HG02981 (cell line): Measurements from ENCODE around the gene JUNB.
"Not testable (repeated sequence)": the region's sequence is repeated elsewhere in the genome, so short reads cannot be mapped to it uniquely, and the experiment has no call there.

ENCODE experiments used
- ATAC-seq: cut with Tn5 transposase; IDR thresholded peaks from one replicate; pipeline ENCODE4 v1.9.1; 2021; ENCODE audit warnings: mild to moderate bottlenecking, moderate library complexity; ENCODE audit not compliant: unreplicated experiment

The JUNB gene

GRCh38 chr19:12802267-12803106 lies 11.2 kb downstream of the JUNB start:
- ATAC-seq, result no peak

DNA sequence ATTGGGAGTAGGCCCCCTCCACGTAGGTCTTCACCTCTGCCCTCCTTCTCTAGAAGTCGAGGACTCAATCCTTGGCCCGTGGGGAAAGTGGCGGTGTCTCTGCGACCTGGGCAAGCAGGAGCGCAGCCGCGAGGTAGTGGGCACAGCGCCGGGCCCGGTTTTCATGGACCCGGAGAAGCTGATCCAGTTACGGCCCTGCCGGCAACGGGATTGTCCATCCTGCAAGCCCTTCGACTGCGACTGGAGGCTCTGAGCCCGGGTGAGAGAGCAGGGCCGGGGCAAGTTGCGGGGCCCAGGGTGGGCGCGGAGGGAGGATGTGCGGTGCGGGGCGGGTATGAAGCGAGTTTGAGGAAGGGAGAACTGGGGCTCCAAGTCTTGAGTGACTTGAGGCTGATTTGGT lies 12.8 kb downstream of the JUNB start:
- no peak for ATAC-seq

DNA sequence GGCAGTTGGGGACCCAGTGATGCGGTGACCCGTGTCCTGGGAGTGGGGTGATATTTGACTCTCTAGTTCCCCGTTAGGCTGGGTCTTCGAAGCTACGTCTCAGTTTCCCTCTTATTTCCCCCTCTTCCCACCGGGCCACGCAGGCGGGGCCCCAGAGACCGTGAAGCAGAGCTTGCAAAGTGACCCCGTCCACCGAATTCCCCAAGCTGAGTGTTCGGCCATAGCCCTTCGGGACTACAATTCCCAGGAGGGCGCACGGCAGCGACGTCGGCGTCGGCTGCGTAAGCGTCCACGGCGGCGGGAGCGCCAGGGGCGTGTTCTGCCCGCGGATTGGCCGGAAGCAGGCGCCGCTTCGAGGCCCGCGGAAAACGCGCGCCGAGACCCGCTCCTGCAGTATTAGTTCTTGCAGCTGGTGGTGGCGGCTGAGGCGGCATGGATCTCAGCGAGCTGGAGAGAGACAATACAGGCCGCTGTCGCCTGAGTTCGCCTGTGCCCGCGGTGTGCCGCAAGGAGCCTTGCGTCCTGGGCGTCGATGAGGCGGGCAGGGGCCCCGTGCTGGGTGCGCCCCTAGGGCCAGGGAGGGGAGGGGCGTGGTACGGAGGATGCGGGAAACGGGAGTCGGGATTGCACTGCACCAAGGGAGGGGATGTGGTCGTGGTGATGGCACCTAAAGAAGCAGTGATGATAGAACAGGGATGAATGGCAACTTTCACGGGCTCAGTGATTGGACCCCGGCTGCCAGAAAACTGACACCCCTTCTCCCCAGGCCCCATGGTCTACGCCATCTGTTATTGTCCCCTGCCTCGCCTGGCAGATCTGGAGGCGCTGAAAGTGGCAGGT lies 15.2 kb downstream of the JUNB start, which contains the start of gene RNASEH2A:
RNASEH2A (plus strand) TSS at position 343 of the 840 bp plus-strand sequence; CDS start at position 433, 90 bp downstream.
- ATAC-seq, result no peak

DNA sequence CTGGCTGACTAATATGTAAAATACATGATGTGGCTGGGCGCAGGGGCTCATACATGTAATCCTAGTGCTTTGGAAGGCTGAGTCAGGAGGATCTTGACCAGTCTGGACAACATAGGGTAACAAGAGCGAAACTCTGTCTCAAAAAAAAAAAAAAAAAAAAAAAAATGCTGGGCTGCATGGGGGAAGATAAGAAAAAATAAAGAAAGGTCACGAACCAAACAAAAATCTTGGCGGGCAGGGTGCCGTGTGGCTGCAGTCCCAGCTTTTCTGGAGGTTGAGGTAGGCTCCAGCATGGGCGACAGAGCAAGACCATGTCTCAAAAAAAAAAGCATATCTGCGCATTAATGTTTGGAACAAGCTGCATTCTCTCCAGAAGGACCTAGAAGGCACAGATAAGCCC lies 23.8 kb downstream of the JUNB start:
- ATAC-seq, result no peak

DNA sequence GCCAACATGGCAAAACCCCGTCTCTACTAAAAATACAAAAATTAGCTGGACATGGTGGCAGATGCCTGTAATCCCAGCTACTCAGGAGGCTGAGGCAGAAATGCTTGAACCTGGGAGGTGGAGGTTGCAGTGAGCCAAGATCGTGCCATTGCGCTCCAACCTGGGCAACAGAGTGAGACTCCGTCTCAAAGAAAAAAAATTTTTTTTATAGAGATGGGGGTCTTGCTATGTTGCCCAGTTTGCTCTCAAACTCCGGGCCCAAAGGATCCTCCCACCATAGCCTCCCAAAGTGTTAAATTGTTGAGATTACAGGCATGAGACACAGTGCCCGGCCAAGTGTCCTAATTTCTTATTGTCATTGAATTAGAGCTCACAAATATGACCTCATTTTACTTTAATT lies 25.9 kb downstream of the JUNB start:
- ATAC-seq, result not testable (repeated sequence)

- ATAC-seq, result not testable (repeated sequence)
These were observed 26.5 kb downstream of the JUNB start for GRCh38 chr19:12817810-12818209.

DNA sequence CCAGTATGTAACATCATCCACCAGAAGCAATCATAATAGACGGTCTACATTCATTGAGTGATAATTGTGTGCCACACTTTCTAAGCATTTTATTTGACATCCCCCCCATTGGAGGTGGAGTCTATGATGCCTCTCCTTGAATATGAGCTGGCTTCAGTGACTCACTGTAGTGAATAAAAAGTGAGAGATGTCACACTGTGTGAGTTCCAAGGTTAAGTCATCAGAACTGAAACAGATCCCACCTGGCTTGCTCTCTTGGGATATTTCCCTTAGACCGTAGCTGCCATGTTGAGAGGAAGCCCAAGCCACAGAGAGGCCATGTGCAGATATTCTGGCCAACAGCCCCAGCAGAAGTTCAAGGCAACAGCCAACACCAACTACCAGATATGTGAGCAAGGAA lies 30.5 kb downstream of the JUNB start:
- no peak for ATAC-seq

- ATAC-seq, result no peak
These were observed 34.2 kb downstream of the JUNB start for GRCh38 chr19:12825254-12826131.

GRCh38 chr19:12828494-12828893 lies 37.2 kb downstream of the JUNB start:
- ATAC-seq, result no peak

DNA sequence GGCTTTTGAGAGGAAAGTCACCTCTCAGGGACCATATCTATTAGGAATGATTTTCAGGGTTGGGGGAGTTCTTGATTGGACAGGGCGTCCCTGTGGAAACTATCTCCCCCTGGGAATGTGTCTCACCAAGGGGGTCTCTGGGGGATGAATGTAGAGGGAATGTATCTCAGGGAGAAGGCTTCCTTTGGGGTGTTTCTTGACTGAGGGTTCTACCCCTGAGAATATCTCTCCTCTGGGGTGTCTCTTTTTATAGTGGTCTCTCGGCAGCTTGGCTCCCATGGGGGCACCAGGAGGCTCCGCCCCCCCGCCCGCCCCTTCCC lies 42.1 kb downstream of the JUNB start:
- ATAC-seq, result no peak

DNA sequence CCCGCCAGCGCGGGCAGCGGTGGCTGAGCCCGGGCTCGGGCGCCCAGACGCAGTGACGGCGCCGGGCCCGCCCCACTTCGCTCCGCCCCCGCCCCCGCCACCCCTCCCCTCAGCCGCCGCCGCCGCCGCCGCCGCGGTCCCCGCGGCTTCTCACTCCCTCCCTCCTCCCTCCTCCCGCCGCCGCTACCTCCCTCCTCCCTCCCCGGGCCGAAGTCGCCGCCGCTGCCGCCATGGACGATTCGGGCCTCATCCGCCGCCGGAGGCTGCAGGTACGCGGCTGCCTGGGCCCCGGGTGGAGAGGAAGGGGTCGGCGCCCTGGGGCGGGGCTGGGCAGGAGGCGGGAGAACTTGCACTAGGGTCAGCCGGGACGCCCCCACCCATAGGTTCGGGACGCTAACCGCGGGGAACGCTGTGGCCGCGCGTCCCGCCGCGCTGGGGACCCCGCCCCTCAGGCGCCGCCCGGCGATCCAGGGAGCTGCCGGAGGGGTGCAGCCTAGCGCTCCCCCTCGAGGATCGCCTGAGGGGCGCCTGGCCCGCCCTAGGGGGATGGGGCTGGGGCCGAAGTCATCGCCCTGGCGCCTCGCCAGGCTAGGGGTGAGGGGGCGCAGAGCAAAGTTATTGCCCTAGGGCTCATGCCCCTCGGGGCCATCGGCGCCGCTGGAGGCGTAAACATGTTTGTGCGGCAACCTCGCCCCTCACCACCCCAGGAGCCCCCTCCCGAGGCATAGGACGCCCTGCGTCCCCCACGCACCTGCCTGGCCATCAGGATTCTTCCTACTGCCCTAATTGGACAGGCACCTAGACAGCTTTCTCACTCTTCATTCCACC lies 42.7 kb downstream of the JUNB start:
- no peak for ATAC-seq

DNA sequence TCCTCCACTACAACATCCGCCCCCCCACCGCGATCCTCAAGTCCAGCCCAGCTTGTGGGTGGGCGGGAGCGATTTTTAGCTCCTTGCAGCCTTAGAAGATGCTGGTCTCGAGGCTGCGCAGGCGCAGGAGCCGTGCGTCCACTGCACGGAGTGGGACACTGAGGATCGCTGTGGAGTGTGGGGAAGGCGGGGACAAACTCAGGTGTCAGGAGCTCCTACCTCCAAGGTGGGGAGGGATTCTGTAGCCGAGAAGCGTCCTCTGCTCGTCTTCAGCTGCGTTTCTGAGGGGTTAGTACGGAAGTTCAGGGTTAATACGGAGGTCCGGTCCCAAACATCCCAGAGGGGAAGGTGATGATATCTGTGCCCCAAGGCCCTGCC lies 43.3 kb downstream of the JUNB start, which contains the start of gene RTBDN:
RTBDN (minus strand) TSS at position 14 of the 378 bp plus-strand sequence. CDS start 4,600 bp downstream, outside the sequence.
- ATAC-seq, result no peak

DNA sequence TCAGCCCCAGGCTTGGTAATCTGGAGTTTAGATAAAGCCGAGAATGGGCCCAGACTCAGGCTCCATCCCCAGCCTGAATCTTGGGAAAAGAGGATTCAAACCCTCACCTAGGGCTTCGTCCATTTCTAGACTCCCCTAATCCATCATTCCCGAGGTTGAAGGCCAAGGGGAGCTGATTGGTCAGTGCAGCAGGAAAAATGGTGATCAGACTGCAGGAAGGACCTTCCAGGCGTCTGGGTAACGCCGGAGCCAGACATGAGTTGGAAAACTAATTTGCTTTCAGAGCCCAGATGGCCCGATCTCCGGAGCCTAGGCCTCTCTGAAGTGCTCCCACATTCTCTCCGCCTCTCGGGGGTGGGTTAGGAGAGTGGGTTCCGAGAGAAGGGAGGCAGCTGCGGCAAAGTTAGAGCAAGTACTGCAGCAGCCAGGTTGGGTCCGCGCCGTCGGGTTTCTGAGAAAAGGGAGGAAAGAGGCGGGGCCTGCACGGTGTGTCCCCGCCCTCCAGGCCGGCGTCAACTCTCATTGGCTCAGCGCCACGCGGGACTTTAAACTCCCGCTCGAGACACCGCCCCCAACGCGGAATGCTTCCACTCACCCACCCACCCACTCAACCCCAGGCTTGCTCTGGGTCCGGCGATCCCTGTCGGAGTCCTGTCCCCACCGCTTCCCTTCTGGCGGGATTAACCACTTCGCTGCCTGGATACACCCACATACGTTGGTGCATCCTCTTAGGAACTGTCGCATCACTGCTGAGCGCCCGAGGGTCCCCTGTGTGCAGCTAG lies 43.9 kb downstream of the JUNB start:
- ATAC-seq, result no peak

- ATAC-seq, result no peak
These were observed 45.2 kb downstream of the JUNB start for GRCh38 chr19:12836529-12836863.

GRCh38 chr19:12837225-12837624 lies 45.9 kb downstream of the JUNB start:
- no peak for ATAC-seq

GRCh38 chr19:12838182-12838885 lies 47.0 kb downstream of the JUNB start, which contains the start of gene MAST1:
TSS of gene MAST1 (plus strand) at chr19:12838515. CDS start at chr19:12838573, 58 bp downstream.
- no peak for ATAC-seq

GRCh38 chr19:12838886-12839756 lies 47.8 kb downstream of the JUNB start:
- no peak for ATAC-seq
